Thyroid gland (tissue), 4 donors: ENCODE data around the gene BANK1. TPM values are rescaled to one million over a fixed set of nuclear protein-coding genes. Genes with fewer than 3 reads are reported as not detected.

Experiments
- DNase-seq, 2 donors: peaks; one replicate each; pipeline ENCODE4 v3.0.0-alpha.2; 2019
- H3K27ac ChIP-seq, 3 donors: fragments of 200-600 bp; sonication (generic); 1 replicate in 2 of 3; 2 replicates in 1 of 3; pipeline ENCODE4 v1.5.1; 2016 to 2019; ENCODE audit warnings: mild to moderate bottlenecking in 1 of 3, moderate library complexity in 1 of 3
- H3K27me3 ChIP-seq: fragments of 200-600 bp; sonication (generic); one replicate; pipeline ENCODE4 v1.5.1; 2019
- H3K36me3 ChIP-seq, 2 donors: fragments of 200-600 bp; sonication (generic); one replicate each; pipeline ENCODE4 v1.5.1; 2016 to 2019
- H3K4me1 ChIP-seq, 2 donors: fragments of 200-600 bp; sonication (generic); one replicate each; pipeline ENCODE4 v1.5.1; 2017 to 2019
- H3K4me3 ChIP-seq, 3 donors: fragments of 200-600 bp; sonication (generic); replicated peaks in 1 of 3; 1 replicate in 2 of 3; 2 replicates in 1 of 3; pipeline ENCODE4 v1.5.1; 2016; ENCODE audit warnings: mild to moderate bottlenecking in 1 of 3
- H3K9me3 ChIP-seq: fragments of 200-600 bp; sonication (generic); one replicate; pipeline ENCODE4 v1.5.1; 2017
- POLR2A ChIP-seq, 2 donors: fragments of 450-650 bp; IDR thresholded peaks; one replicate each; pipeline ENCODE4 v1.6.1; 2017; ENCODE audit warnings: antibody characterized with exemption in 2 of 2, mild to moderate bottlenecking in 2 of 2, moderate library complexity in 1 of 2
- WGBS, 2 donors: methylation state at CpG; one replicate each; pipeline ENCODE4 v1.1.5; 2017; 5-methylcytosine and 5-hydroxymethylcytosine counted together
- intact Hi-C: fragments of 100-400 bp; cut with DNase I; formaldehyde crosslinking; loops from one replicate; pipeline ENCODE4 v1.15.1; 2023
- total RNA-seq, 4 donors: library from RNA; depleted of rRNA; stranded (reverse); fragments of >200 nt; gene quantifications; one replicate each; pipeline ENCODE4 v1.2.3, GENCODE V29; 2016
- TF ChIP-seq, protein P1 (sequence below), 6 experiments: fragments of 200-600 bp in 3 of 6; fragments of 450-650 bp in 3 of 6; sonication (generic) in 3 of 6; IDR thresholded peaks; one replicate each; pipeline ENCODE4 v1.5.1; 2016 to 2019; ENCODE audit warnings: antibody characterized with exemption in 6 of 6, mild to moderate bottlenecking in 2 of 6, inconsistent platforms in 1 of 6, moderate library complexity in 1 of 6

Gene BANK1
- total RNA-seq, 4 donors from 2014 or later, result 15.5 to 22.8 (median 20.3) TPM

DNA sequence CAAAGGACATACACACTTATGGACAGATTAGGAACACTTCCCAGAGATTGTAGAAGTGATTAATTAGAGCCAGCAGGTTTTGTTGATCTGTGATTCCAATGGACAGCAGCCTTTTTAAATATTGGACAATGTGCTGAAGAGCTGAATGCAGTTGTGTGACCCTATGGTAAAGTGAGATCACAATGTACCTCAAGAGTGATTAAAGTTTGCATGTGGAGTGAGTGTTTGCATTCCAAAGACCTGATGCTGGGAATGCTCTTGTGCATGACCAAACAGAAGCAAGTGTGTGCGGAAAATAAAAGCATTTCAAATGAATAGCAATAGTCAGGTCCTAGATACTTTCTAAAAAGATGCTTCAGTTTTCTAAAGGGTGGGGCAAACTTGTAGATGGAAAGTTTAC is 154.1 kb downstream of the BANK1 start:
- no peak overlapping the region for H3K27ac ChIP-seq
- DNase-seq, result peak in 1 of 2 donors; percentile 7
- peaks cover 12 to 14% of the 10 kb centered on the region in 2 donors for H3K4me1 ChIP-seq
- no peaks in the 10 kb centered on the region for H3K9me3 ChIP-seq
- H3K4me3 ChIP-seq, result no peak overlapping the region
- no peaks in the 10 kb centered on the region for H3K36me3 ChIP-seq
- intact Hi-C loops, result no loop called here
- 39% methylated on average over 1 of the region's 1 CpG for WGBS, 2 donors
- TF ChIP-seq POLR2A (IDR thresholded peaks at IDR 0.05), result no peak
- TF ChIP-seq, protein P1, sequence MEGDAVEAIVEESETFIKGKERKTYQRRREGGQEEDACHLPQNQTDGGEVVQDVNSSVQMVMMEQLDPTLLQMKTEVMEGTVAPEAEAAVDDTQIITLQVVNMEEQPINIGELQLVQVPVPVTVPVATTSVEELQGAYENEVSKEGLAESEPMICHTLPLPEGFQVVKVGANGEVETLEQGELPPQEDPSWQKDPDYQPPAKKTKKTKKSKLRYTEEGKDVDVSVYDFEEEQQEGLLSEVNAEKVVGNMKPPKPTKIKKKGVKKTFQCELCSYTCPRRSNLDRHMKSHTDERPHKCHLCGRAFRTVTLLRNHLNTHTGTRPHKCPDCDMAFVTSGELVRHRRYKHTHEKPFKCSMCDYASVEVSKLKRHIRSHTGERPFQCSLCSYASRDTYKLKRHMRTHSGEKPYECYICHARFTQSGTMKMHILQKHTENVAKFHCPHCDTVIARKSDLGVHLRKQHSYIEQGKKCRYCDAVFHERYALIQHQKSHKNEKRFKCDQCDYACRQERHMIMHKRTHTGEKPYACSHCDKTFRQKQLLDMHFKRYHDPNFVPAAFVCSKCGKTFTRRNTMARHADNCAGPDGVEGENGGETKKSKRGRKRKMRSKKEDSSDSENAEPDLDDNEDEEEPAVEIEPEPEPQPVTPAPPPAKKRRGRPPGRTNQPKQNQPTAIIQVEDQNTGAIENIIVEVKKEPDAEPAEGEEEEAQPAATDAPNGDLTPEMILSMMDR (IDR thresholded peaks at IDR 0.05), result no peak
- H3K27me3 ChIP-seq, result no peaks in the 10 kb centered on the region

DNA sequence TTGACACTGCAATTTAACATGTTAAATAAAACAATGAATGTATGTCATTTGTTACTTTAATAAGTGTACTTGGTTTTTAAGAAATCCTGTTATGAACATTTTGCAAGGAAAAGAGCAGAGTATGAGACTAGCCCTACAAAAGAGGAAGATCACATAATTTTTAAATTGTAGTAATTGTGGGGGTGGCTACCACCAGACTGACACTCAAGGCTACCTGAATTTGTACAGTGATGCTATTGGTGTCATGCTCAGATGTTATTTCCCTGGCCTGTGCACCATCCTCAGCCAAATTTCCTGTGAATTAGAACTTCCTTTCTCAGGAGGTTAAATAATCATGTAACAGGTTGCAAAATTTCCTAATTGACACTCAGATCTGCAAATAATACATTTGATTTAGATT is 157.5 kb downstream of the BANK1 start:
- Histone ChIP-seq H3K4me1 (peaks cover 4 to 13% of the 10 kb centered on the region in 2 donors), H3K9me3 (no peaks in the 10 kb centered on the region), H3K27ac (no peak overlapping the region), H3K4me3 (no peak overlapping the region), H3K27me3 (no peaks in the 10 kb centered on the region), H3K36me3 (no peaks in the 10 kb centered on the region)
- TF ChIP-seq, protein P1 (IDR thresholded peaks at IDR 0.05), result no peak
- intact Hi-C loops, result no loop called here
- no peak for DNase-seq

DNA sequence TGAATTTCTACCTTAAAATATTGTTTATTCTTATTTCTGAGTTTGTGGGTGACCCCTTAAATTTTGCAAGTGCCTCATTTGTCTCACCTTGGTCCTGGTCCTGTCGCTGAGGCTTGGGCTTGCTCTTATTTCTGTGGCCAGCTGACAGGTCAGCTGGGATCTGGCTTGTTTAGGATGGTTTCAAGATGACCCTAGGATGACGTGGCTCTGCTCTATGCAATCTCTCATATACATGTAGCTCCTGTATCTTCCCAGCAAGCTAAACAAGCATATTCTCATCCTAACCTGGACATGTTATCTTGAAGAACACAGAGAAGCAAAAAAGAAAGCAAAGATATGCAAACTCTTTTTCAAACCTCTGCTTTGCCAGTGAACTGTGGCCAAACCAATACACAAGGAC is 158.4 kb downstream of the BANK1 start:
- no peak for TF ChIP-seq POLR2A (IDR thresholded peaks at IDR 0.05)
- TF ChIP-seq, protein P1 (IDR thresholded peaks at IDR 0.05), result no peak
- intact Hi-C loops, result no loop called here
- Histone ChIP-seq H3K4me3 (no peak overlapping the region), H3K4me1 (peaks cover 13 to 19% of the 10 kb centered on the region in 2 donors), H3K27ac (no peak overlapping the region), H3K27me3 (no peaks in the 10 kb centered on the region), H3K9me3 (no peaks in the 10 kb centered on the region), H3K36me3 (no peaks in the 10 kb centered on the region)
- no peak for DNase-seq
- WGBS, 2 donors, result 89 to 95% methylated on average over 2 of the region's 2 CpGs

DNA sequence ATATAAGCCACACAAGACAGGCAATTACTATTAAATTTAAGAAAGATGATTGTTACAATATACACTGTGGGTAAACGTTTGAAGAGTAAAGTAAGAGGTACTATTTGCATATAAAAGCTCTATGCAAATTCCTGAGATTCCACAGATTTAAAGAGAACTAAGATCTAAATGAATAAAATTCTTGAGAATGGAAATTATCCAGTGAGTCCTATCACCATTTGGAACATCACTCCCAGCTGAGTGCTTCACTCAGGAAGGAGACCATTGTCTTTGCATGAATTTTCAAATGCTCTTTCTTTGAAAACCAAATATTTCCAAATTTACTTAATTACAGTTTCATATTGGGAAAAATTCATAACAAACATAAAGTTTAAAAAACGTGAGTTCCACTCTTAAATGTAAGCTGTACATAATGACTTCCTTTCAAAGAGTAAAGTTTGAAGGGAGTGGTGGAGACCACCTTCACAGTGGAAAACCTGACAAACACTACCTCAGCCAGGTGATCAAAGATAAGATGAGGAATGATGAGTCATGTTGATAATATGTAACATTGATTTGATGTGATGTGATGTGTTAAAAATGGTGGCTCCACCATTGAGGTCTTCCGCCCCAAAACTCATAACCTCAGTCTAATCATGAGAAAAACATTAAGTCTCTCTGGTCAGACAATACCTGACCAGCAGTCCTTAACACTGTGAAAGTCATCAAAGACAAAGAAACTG is 159.9 kb downstream of the BANK1 start:
- H3K27me3 ChIP-seq, result no peaks in the 10 kb centered on the region
- H3K4me1 ChIP-seq, result peaks cover 10% of the 10 kb centered on the region in 2 donors
- no peak overlapping the region for H3K4me3 ChIP-seq
- TF ChIP-seq, protein P1 (IDR thresholded peaks at IDR 0.05), result no peak
- TF ChIP-seq POLR2A (IDR thresholded peaks at IDR 0.05), result no peak
- no peaks in the 10 kb centered on the region for H3K36me3 ChIP-seq
- no peaks in the 10 kb centered on the region for H3K9me3 ChIP-seq
- no peak overlapping the region for H3K27ac ChIP-seq
- intact Hi-C loops, result no loop called here
- no peak for DNase-seq
- 83 to 84% methylated on average over 3 of the region's 3 CpGs for WGBS, 2 donors

DNA sequence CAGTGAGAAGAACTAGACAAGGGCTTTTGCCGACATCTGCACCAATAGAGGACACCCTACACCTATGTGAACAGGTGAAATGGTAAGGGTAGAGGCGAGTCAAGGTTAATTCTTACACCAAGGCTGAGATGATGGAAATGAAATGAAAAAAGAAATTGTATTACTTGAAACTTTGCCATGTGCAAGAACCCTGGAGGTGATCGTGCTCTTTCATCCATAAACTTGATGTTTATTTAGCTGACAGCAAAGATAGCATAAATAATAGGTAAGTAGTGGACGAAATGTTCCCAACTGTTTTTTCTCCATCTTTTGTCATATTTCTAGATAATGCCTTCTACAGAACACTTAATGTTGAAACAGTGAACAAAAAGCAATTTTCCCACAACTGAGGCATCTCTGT is 162.5 kb downstream of the BANK1 start:
- Histone ChIP-seq H3K27ac (no peak overlapping the region), H3K36me3 (no peaks in the 10 kb centered on the region), H3K4me1 (peaks cover 10% of the 10 kb centered on the region in 2 donors), H3K9me3 (no peaks in the 10 kb centered on the region), H3K4me3 (no peak overlapping the region), H3K27me3 (no peaks in the 10 kb centered on the region)
- no peak for TF ChIP-seq POLR2A (IDR thresholded peaks at IDR 0.05)
- TF ChIP-seq, protein P1 (IDR thresholded peaks at IDR 0.05), result no peak
- DNase-seq, result no peak
- WGBS, 2 donors, result 69 to 73% methylated on average over 4 of the region's 4 CpGs
- intact Hi-C loops, result no loop called here
